ENCODE results near the gene TRIM6.

DNA sequence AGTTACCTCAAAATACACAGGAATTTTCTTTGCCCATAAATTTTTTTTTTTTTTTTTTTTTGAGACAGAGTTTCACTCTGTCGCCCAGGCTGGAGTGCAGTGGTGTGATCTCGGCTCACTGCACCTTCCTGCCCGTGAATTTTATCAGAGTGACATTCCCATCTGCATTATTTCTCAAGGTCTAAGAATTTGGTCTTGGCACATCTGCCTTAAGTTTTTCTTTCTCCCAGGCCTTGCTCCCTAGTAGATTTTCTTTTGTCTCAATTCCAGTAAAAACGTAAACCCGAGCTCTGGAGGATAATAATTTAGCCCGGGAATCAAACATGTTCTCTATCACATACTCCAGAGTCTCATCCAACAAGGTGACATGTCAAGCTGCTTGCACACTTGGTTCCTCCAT lies 12.4 kb downstream of the TRIM6 start:
- TF ChIP-seq POLR2AphosphoS5 (IDR thresholded peaks at IDR 0.05): no peak
- no peak for TF ChIP-seq POLR2A (IDR thresholded peaks at IDR 0.05; ENCODE audit: low read depth)
- TF ChIP-seq, protein P1, sequence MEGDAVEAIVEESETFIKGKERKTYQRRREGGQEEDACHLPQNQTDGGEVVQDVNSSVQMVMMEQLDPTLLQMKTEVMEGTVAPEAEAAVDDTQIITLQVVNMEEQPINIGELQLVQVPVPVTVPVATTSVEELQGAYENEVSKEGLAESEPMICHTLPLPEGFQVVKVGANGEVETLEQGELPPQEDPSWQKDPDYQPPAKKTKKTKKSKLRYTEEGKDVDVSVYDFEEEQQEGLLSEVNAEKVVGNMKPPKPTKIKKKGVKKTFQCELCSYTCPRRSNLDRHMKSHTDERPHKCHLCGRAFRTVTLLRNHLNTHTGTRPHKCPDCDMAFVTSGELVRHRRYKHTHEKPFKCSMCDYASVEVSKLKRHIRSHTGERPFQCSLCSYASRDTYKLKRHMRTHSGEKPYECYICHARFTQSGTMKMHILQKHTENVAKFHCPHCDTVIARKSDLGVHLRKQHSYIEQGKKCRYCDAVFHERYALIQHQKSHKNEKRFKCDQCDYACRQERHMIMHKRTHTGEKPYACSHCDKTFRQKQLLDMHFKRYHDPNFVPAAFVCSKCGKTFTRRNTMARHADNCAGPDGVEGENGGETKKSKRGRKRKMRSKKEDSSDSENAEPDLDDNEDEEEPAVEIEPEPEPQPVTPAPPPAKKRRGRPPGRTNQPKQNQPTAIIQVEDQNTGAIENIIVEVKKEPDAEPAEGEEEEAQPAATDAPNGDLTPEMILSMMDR (IDR thresholded peaks at IDR 0.05): no peak

All from esophagus muscularis mucosa (tissue), 3 donors.